GM23338 (cell line): ENCODE data around the gene RICTOR. TPM values are rescaled to one million over a fixed set of nuclear protein-coding genes. Genes with fewer than 3 reads are reported as not detected.

Source experiments
- ATAC-seq: fragments of 200-7000 bp; cut with Tn5 transposase; 3 replicates; pipeline ENCODE4 v1.9.1; 2020
- DNase-seq: peaks from one replicate; pipeline ENCODE4 v3.0.0-alpha.2; 2015; ENCODE audit warnings: low spot score
- H2AFZ ChIP-seq: fragments of 200-600 bp; sonication (generic); 2 replicates; pipeline ENCODE4 v1.8.0; 2016; ENCODE audit warnings: antibody characterized with exemption, mild to moderate bottlenecking, moderate library complexity
- H3F3A ChIP-seq: fragments of 200-600 bp; sonication (generic); replicated peaks from 2 replicates; pipeline ENCODE4 v1.8.0; 2017; ENCODE audit warnings: antibody characterized with exemption, mixed run types, low read depth
- H3K27ac ChIP-seq: fragments of 200-600 bp; sonication (generic); 2 replicates; pipeline ENCODE4 v1.6.1; 2016; ENCODE audit warnings: low read depth
- H3K27me3 ChIP-seq: fragments of 200-600 bp; sonication (generic); 2 replicates; pipeline ENCODE4 v1.8.0; 2016; ENCODE audit warnings: mild to moderate bottlenecking, mixed run types, moderate library complexity; ENCODE audit not compliant: insufficient read depth
- H3K36me3 ChIP-seq: fragments of 200-600 bp; sonication (generic); 2 replicates; pipeline ENCODE4 v1.8.0; 2016; ENCODE audit warnings: mild to moderate bottlenecking; ENCODE audit not compliant: insufficient read depth
- H3K4me1 ChIP-seq: fragments of 200-600 bp; sonication (generic); 2 replicates; pipeline ENCODE4 v1.8.0; 2016; ENCODE audit warnings: mild to moderate bottlenecking, moderate library complexity; ENCODE audit not compliant: insufficient read depth
- H3K4me2 ChIP-seq: fragments of 200-600 bp; sonication (generic); 2 replicates; pipeline ENCODE4 v1.7.1; 2017; ENCODE audit warnings: mixed run types
- H3K4me3 ChIP-seq: fragments of 200-600 bp; sonication (generic); 2 replicates; pipeline ENCODE4 v1.6.1; 2016; ENCODE audit warnings: mixed run types
- H3K79me2 ChIP-seq: fragments of 200-600 bp; sonication (generic); replicated peaks from 2 replicates; pipeline ENCODE4 v1.8.0; 2017; ENCODE audit warnings: mild to moderate bottlenecking; ENCODE audit not compliant: insufficient read depth
- H3K9me2 ChIP-seq: fragments of 200-600 bp; sonication (generic); 2 replicates; pipeline ENCODE4 v1.8.0; 2017; ENCODE audit not compliant: insufficient read depth
- H4K20me1 ChIP-seq: fragments of 200-600 bp; sonication (generic); replicated peaks from 2 replicates; pipeline ENCODE4 v1.8.0; 2017; ENCODE audit warnings: mild to moderate bottlenecking; ENCODE audit not compliant: insufficient read depth
- H3K27ac Mint-ChIP-seq: 2 replicates; pipeline ENCODE4 v1.8.0; 2020; ENCODE audit warnings: inconsistent platforms, mild to moderate bottlenecking, moderate library complexity, mixed read lengths
- H3K27me3 Mint-ChIP-seq: 3 replicates; pipeline ENCODE4 v1.8.0; 2022; ENCODE audit warnings: low read depth, mild to moderate bottlenecking, moderate library complexity, mixed read lengths, inconsistent platforms; ENCODE audit not compliant: insufficient read depth, poor library complexity
- H3K36me3 Mint-ChIP-seq: 3 replicates; pipeline ENCODE4 v1.8.0; 2021; ENCODE audit warnings: low read depth, mild to moderate bottlenecking, inconsistent platforms, moderate library complexity, mixed read lengths
- H3K4me1 Mint-ChIP-seq: 3 replicates; pipeline ENCODE4 v1.8.0; 2020; ENCODE audit warnings: mild to moderate bottlenecking, inconsistent platforms, mixed read lengths
- H3K4me3 Mint-ChIP-seq: 3 replicates; pipeline ENCODE4 v1.8.0; 2021; ENCODE audit warnings: moderate library complexity, mild to moderate bottlenecking, inconsistent platforms, mixed read lengths
- H3K9me3 Mint-ChIP-seq: 3 replicates; pipeline ENCODE4 v1.8.0; 2020; ENCODE audit warnings: moderate library complexity, mild to moderate bottlenecking, inconsistent platforms, mixed read lengths
- CREB1 ChIP-seq: fragments of 250-450 bp; sonication (Bioruptor Pico); IDR thresholded peaks from 2 replicates; pipeline ENCODE4 v1.5.0; 2020; ENCODE audit warnings: low read depth, mild to moderate bottlenecking, moderate library complexity
- CTCF ChIP-seq, 2 experiments: fragments of 200-600 bp in 1 of 2; sonication (generic) in 1 of 2; conservative IDR thresholded peaks; 2 replicates each; pipeline versions ENCODE4 v1.5.1 to v1.6.1; 2016 to 2017; ENCODE audit warnings: antibody characterized with exemption in 2 of 2, low read depth in 2 of 2, mild to moderate bottlenecking in 2 of 2, moderate library complexity in 1 of 2
- ETS1 ChIP-seq: IDR thresholded peaks from 2 replicates; pipeline ENCODE4 v1.6.1; 2016; ENCODE audit warnings: antibody characterized with exemption
- EZH2 ChIP-seq: fragments of 200-600 bp; sonication (generic); IDR thresholded peaks from one replicate; pipeline ENCODE4 v1.8.0; 2017; ENCODE audit warnings: antibody characterized with exemption, mild to moderate bottlenecking, low read depth; ENCODE audit not compliant: unreplicated experiment
- EZH2phosphoT487 ChIP-seq: fragments of 200-600 bp; sonication (generic); IDR thresholded peaks from one replicate; pipeline ENCODE4 v1.8.1; 2018; ENCODE audit warnings: antibody characterized with exemption; ENCODE audit not compliant: unreplicated experiment
- JUNB ChIP-seq: IDR thresholded peaks from one replicate; pipeline ENCODE4 v1.6.1; 2016; ENCODE audit warnings: antibody characterized with exemption; ENCODE audit not compliant: unreplicated experiment
- NANOG ChIP-seq: IDR thresholded peaks from 2 replicates; pipeline ENCODE4 v1.6.1; 2016; ENCODE audit warnings: antibody characterized with exemption, borderline replicate concordance
- POLR2AphosphoS5 ChIP-seq: IDR thresholded peaks from 2 replicates; pipeline ENCODE4 v1.6.1; 2016; ENCODE audit warnings: antibody characterized with exemption, low read depth
- STAT1 ChIP-seq: IDR thresholded peaks from one replicate; pipeline ENCODE4 v1.6.1; 2016; ENCODE audit warnings: antibody characterized with exemption; ENCODE audit not compliant: unreplicated experiment
- ZNF114 ChIP-seq: fragments of 250-450 bp; sonication (Bioruptor Pico); IDR thresholded peaks from 2 replicates; pipeline ENCODE4 v1.5.0; 2020; ENCODE audit warnings: mild to moderate bottlenecking, moderate library complexity
- ZNF331 ChIP-seq: fragments of 250-450 bp; sonication (Bioruptor Pico); IDR thresholded peaks from 2 replicates; pipeline ENCODE4 v1.5.0; 2020; ENCODE audit warnings: low read depth, mild to moderate bottlenecking, moderate library complexity
- polyA plus RNA-seq: library from polyadenylated mRNA; unstranded; fragments of >200 nt; fragmentation: Nextera tagmentation; extraction: Ambion mirVana; gene quantifications from 2 replicates; pipeline ENCODE4 v1.2.1, GENCODE V29; 2016
- total RNA-seq: library from RNA; depleted of rRNA; stranded (reverse); fragments of >200 nt; shearing (Covaris generic); gene quantifications from 2 replicates; pipeline ENCODE4 v1.2.3, GENCODE V29; 2014
- TF ChIP-seq, protein P1 (sequence below): IDR thresholded peaks from one replicate; pipeline ENCODE4 v1.6.1; 2018; ENCODE audit warnings: antibody characterized with exemption; ENCODE audit not compliant: unreplicated experiment

RICTOR gene
- total and polyA plus RNA-seq, 2 experiments from 2014 or later = 9.9 to 27.4 TPM

DNA sequence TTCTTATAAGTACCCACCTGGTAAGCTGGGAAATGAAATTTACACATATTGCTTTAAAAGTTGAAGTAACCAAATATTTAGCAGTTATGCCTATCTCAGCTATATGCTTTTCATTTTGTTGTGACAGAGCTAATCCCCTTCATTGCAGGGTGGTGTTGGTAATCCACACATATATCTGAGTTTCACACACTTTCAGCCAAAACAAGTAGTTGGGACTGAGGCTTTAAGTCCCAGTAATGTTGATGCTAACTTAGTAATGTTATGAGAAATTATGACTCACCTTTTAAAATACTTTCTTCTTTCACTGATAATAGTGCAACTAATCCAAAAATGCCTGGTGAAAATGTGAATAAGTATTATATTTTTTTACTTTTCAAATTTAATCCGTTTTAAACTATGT, 19.2 kb upstream of the RICTOR start (continued):
- TF ChIP-seq ZNF331 (no peak), EZH2phosphoT487 (no peak), CREB1 (CRISPR knock-in tag) (no peak)

GRCh38 chr5:39092581-39093351, 18.6 kb upstream of the RICTOR start:
- no peak overlapping the region for H3K4me2 ChIP-seq
- H3K36me3 Mint-ChIP-seq = no peaks in the 10 kb centered on the region
- peak overlapping the region; percentile 34; the same call in 1 of the 2 replicates for H2AFZ ChIP-seq
- H3K4me3 ChIP-seq = no peak overlapping the region
- H3K27ac Mint-ChIP-seq = no peak overlapping the region; the same call in 1 of the 2 replicates
- H3F3A ChIP-seq = no peaks in the 10 kb centered on the region
- DNase-seq (no peak), ATAC-seq (no peak)
- no peaks in the 10 kb centered on the region for H3K9me2 ChIP-seq
- H3K9me3 Mint-ChIP-seq = peaks cover 3% of the 10 kb centered on the region; the same call in 1 of the 3 replicates
- no peaks in the 10 kb centered on the region for H3K27me3 ChIP-seq
- H3K4me1 Mint-ChIP-seq = no peaks in the 10 kb centered on the region
- H3K36me3 ChIP-seq = no peaks in the 10 kb centered on the region
- no peaks in the 10 kb centered on the region for H3K4me1 ChIP-seq
- H3K79me2 ChIP-seq = no peaks in the 10 kb centered on the region
- no peaks in the 10 kb centered on the region for H3K27me3 Mint-ChIP-seq
- no peak overlapping the region for H3K27ac ChIP-seq
- no peak overlapping the region for H3K4me3 Mint-ChIP-seq
- H4K20me1 ChIP-seq = no peaks in the 10 kb centered on the region
- no peak for TF ChIP-seq POLR2AphosphoS5
- no peak for TF ChIP-seq ETS1

GRCh38 chr5:39091940-39092580, 17.9 kb upstream of the RICTOR start:
- peaks cover 3% of the 10 kb centered on the region; the same call in 1 of the 3 replicates for H3K9me3 Mint-ChIP-seq
- H3K4me1 Mint-ChIP-seq = no peaks in the 10 kb centered on the region
- Histone ChIP-seq H3K4me3 (no peak overlapping the region), H3K27me3 (no peaks in the 10 kb centered on the region), H3K36me3 (no peaks in the 10 kb centered on the region), H3K9me2 (no peaks in the 10 kb centered on the region), H2AFZ (peak overlapping the region; percentile 34; the same call in 1 of the 2 replicates), H4K20me1 (no peaks in the 10 kb centered on the region), H3K27ac (no peak overlapping the region), H3K79me2 (no peaks in the 10 kb centered on the region), H3K4me2 (no peak overlapping the region), H3K4me1 (no peaks in the 10 kb centered on the region), H3F3A (no peaks in the 10 kb centered on the region)
- no peaks in the 10 kb centered on the region for H3K36me3 Mint-ChIP-seq
- H3K27me3 Mint-ChIP-seq = no peaks in the 10 kb centered on the region
- no peak overlapping the region; the same call in 1 of the 2 replicates for H3K27ac Mint-ChIP-seq
- DNase-seq (no peak), ATAC-seq (no peak)
- no peak overlapping the region for H3K4me3 Mint-ChIP-seq
- no peak for TF ChIP-seq EZH2phosphoT487
- no peak for TF ChIP-seq STAT1
- TF ChIP-seq ZNF114 (CRISPR knock-in tag) = no peak
- no peak for TF ChIP-seq EZH2
- TF ChIP-seq, protein P1, sequence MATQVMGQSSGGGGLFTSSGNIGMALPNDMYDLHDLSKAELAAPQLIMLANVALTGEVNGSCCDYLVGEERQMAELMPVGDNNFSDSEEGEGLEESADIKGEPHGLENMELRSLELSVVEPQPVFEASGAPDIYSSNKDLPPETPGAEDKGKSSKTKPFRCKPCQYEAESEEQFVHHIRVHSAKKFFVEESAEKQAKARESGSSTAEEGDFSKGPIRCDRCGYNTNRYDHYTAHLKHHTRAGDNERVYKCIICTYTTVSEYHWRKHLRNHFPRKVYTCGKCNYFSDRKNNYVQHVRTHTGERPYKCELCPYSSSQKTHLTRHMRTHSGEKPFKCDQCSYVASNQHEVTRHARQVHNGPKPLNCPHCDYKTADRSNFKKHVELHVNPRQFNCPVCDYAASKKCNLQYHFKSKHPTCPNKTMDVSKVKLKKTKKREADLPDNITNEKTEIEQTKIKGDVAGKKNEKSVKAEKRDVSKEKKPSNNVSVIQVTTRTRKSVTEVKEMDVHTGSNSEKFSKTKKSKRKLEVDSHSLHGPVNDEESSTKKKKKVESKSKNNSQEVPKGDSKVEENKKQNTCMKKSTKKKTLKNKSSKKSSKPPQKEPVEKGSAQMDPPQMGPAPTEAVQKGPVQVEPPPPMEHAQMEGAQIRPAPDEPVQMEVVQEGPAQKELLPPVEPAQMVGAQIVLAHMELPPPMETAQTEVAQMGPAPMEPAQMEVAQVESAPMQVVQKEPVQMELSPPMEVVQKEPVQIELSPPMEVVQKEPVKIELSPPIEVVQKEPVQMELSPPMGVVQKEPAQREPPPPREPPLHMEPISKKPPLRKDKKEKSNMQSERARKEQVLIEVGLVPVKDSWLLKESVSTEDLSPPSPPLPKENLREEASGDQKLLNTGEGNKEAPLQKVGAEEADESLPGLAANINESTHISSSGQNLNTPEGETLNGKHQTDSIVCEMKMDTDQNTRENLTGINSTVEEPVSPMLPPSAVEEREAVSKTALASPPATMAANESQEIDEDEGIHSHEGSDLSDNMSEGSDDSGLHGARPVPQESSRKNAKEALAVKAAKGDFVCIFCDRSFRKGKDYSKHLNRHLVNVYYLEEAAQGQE = no peak
- TF ChIP-seq JUNB = no peak
- TF ChIP-seq CTCF (conservative IDR thresholded peaks at IDR 0.05; ENCODE audit: low read depth in 2 of 2) = no peak
- no peak for TF ChIP-seq CREB1 (CRISPR knock-in tag)
- no peak for TF ChIP-seq NANOG
- no peak for TF ChIP-seq ETS1
- TF ChIP-seq POLR2AphosphoS5 = no peak
- TF ChIP-seq ZNF331 = no peak
